ENCODE data around the gene NDFIP2. TPM values are rescaled to one million over a fixed set of nuclear protein-coding genes. Genes with fewer than 3 reads are reported as not detected.
"Not testable (repeated sequence)": the region's sequence is repeated elsewhere in the genome, so short reads cannot be mapped to it uniquely, and the experiment has no call there.

NDFIP2 gene
- polyA plus RNA-seq, 1 donor (not counting 4 experiments of a cell fraction or from before 2014, with no cell fraction given), result 244 TPM

GRCh38 chr13:79566118-79566517 is 85.2 kb downstream of the NDFIP2 start:
- H3K27me3 ChIP-seq (ENCODE audit: control insufficient read depth, extremely low read depth, insufficient read depth, low read length), result no peaks in the 10 kb centered on the region
- TF ChIP-seq EZH2 (IDR thresholded peaks at IDR 0.05; ENCODE audit: low read length), result no peak
- TF ChIP-seq CTCF (optimal IDR thresholded peaks at IDR 0.05 in 1 of 3, IDR thresholded peaks at IDR 0.05 in 1 of 3, conservative IDR thresholded peaks at IDR 0.05 in 1 of 3; ENCODE audit: extremely low read depth in 1 of 3, insufficient read depth in 2 of 3, low read length in 3 of 3), result no peak
- no peaks in the 10 kb centered on the region for H3K9me1 ChIP-seq (ENCODE audit: control insufficient read depth, extremely low read depth, insufficient read depth, low read length)
- H2AFZ ChIP-seq (ENCODE audit: control insufficient read depth, low read length), result no peak overlapping the region
- no peak overlapping the region for H3K27ac ChIP-seq (ENCODE audit: control insufficient read depth, insufficient read depth, low read length)
- DNase-seq (ENCODE audit: low read depth, low spot score), result no peak
- H3K4me2 ChIP-seq (ENCODE audit: control insufficient read depth, extremely low read depth, insufficient read depth, low read depth, low read length), result no peak overlapping the region
- H3K4me1 ChIP-seq (ENCODE audit: control insufficient read depth, extremely low read depth, insufficient read depth, low read length), result no peaks in the 10 kb centered on the region
- H3K9me3 ChIP-seq (ENCODE audit: control insufficient read depth, low read depth, low read length), result peaks cover 5% of the 10 kb centered on the region
- no peak overlapping the region for H3K9ac ChIP-seq (ENCODE audit: control insufficient read depth, extremely low read depth, insufficient read depth, low read length)
- H3K4me3 ChIP-seq (ENCODE audit: control insufficient read depth in 2 of 3, extremely low read depth in 1 of 3, insufficient read depth in 2 of 3, low read depth in 1 of 3, low read length in 3 of 3), result no peak overlapping the region
- FAIRE-seq, result no peak
- no peaks in the 10 kb centered on the region for H3K79me2 ChIP-seq (ENCODE audit: control insufficient read depth, insufficient read depth, low read length)
- H3K36me3 ChIP-seq (ENCODE audit: control insufficient read depth in 2 of 2, extremely low read depth in 1 of 2, insufficient read depth in 2 of 2, low read length in 2 of 2), result no peaks in the 10 kb centered on the region
- dilution Hi-C loops (cut with MboI; ENCODE audit: extremely low pct_ligation_motif_present, low sequenced_read_pairs), result no loop called here
- H4K20me1 ChIP-seq (ENCODE audit: control insufficient read depth, extremely low read depth, insufficient read depth, low read length), result no peaks in the 10 kb centered on the region

GRCh38 chr13:79571147-79571546 is 90.2 kb downstream of the NDFIP2 start:
- H3K27ac ChIP-seq (ENCODE audit: control insufficient read depth, insufficient read depth, low read length), result no peak overlapping the region
- H2AFZ ChIP-seq (ENCODE audit: control insufficient read depth, low read length), result no peak overlapping the region
- FAIRE-seq (no peak), DNase-seq (ENCODE audit: low read depth, low spot score) (no peak)
- dilution Hi-C loops (cut with MboI; ENCODE audit: extremely low pct_ligation_motif_present, low sequenced_read_pairs), result no loop called here
- peaks cover 0 to 2% of the 10 kb centered on the region in 2 experiments for H3K36me3 ChIP-seq (ENCODE audit: control insufficient read depth in 2 of 2, extremely low read depth in 1 of 2, insufficient read depth in 2 of 2, low read length in 2 of 2)
- no peaks in the 10 kb centered on the region for H3K9me3 ChIP-seq (ENCODE audit: control insufficient read depth, low read depth, low read length)
- H3K4me1 ChIP-seq (ENCODE audit: control insufficient read depth, extremely low read depth, insufficient read depth, low read length), result no peaks in the 10 kb centered on the region
- H3K9ac ChIP-seq (ENCODE audit: control insufficient read depth, extremely low read depth, insufficient read depth, low read length), result no peak overlapping the region
- no peaks in the 10 kb centered on the region for H3K27me3 ChIP-seq (ENCODE audit: control insufficient read depth, extremely low read depth, insufficient read depth, low read length)
- H3K79me2 ChIP-seq (ENCODE audit: control insufficient read depth, insufficient read depth, low read length), result no peaks in the 10 kb centered on the region
- H3K4me3 ChIP-seq (ENCODE audit: control insufficient read depth in 2 of 3, extremely low read depth in 1 of 3, insufficient read depth in 2 of 3, low read depth in 1 of 3, low read length in 3 of 3), result no peak overlapping the region
- no peaks in the 10 kb centered on the region for H3K9me1 ChIP-seq (ENCODE audit: control insufficient read depth, extremely low read depth, insufficient read depth, low read length)
- TF ChIP-seq EZH2 (IDR thresholded peaks at IDR 0.05; ENCODE audit: low read length) (no peak), CTCF (optimal IDR thresholded peaks at IDR 0.05 in 1 of 3, IDR thresholded peaks at IDR 0.05 in 1 of 3, conservative IDR thresholded peaks at IDR 0.05 in 1 of 3; ENCODE audit: extremely low read depth in 1 of 3, insufficient read depth in 2 of 3, low read length in 3 of 3) (no peak)
- no peak overlapping the region for H3K4me2 ChIP-seq (ENCODE audit: control insufficient read depth, extremely low read depth, insufficient read depth, low read depth, low read length)
- H4K20me1 ChIP-seq (ENCODE audit: control insufficient read depth, extremely low read depth, insufficient read depth, low read length), result no peaks in the 10 kb centered on the region

GRCh38 chr13:79573892-79574291 is 92.9 kb downstream of the NDFIP2 start:
- H4K20me1 ChIP-seq (ENCODE audit: control insufficient read depth, extremely low read depth, insufficient read depth, low read length); H3K9me3 ChIP-seq (ENCODE audit: control insufficient read depth, low read depth, low read length); H3K36me3 ChIP-seq (ENCODE audit: control insufficient read depth in 2 of 2, extremely low read depth in 1 of 2, insufficient read depth in 2 of 2, low read length in 2 of 2); H3K9me1 ChIP-seq (ENCODE audit: control insufficient read depth, extremely low read depth, insufficient read depth, low read length); H3K4me2 ChIP-seq (ENCODE audit: control insufficient read depth, extremely low read depth, insufficient read depth, low read depth, low read length); DNase-seq (ENCODE audit: low read depth, low spot score); H3K27ac ChIP-seq (ENCODE audit: control insufficient read depth, insufficient read depth, low read length); H3K79me2 ChIP-seq (ENCODE audit: control insufficient read depth, insufficient read depth, low read length); H3K9ac ChIP-seq (ENCODE audit: control insufficient read depth, extremely low read depth, insufficient read depth, low read length); H3K4me3 ChIP-seq (ENCODE audit: control insufficient read depth in 2 of 3, extremely low read depth in 1 of 3, insufficient read depth in 2 of 3, low read depth in 1 of 3, low read length in 3 of 3); FAIRE-seq; H3K27me3 ChIP-seq (ENCODE audit: control insufficient read depth, extremely low read depth, insufficient read depth, low read length); H3K4me1 ChIP-seq (ENCODE audit: control insufficient read depth, extremely low read depth, insufficient read depth, low read length); H2AFZ ChIP-seq (ENCODE audit: control insufficient read depth, low read length); dilution Hi-C loops (cut with MboI; ENCODE audit: extremely low pct_ligation_motif_present, low sequenced_read_pairs): not testable (repeated sequence)
